DMS53 (cell line): Measurements from ENCODE around the gene CEP112.
"Not testable (repeated sequence)": the region's sequence is repeated elsewhere in the genome, so short reads cannot be mapped to it uniquely, and the experiment has no call there.

Source experiments
- DNase-seq: peaks from one replicate; lab custom pipeline; 2025; lab: John Stamatoyannopoulos, UW

Gene CEP112

DNA sequence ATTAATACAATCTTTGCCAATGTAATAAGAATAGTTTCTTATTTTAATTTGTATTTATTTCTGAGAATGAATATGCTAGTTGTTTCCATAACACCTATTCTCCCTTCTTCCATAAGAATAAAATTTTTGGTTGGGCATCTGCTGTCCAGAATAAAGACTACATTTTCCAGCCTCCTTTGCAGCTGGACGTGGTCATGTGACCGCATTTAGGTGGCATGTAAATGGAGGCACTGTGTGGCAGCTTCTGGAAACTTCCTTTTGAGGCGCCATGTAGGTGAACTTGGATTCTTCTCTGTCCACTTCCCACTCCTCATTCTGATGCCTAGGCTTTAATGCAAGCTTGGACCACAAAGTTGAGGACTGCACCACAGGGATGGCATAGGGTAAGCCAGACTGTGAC, 415.0 kb downstream of the CEP112 start:
- no peak for DNase-seq

DNA sequence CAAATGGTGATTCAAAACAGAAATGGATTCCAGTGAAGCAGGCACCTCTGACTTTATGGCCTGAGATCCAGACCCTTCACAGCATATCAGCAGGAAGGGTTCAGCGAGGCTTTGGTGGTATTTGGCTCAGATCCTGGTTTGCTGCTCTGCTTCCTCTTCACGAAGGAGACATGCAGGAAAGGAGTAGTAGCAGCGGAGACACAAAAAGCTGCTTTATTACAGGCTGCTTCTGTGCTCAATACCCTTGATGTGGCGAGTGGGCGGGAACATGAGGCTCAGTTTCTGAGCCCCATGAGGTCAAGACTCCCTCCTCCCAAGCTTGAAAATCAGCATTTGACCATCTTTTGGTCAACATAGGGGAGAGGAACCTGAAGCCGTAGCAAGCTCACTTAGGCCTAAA, 417.1 kb downstream of the CEP112 start:
- DNase-seq = no peak

DNA sequence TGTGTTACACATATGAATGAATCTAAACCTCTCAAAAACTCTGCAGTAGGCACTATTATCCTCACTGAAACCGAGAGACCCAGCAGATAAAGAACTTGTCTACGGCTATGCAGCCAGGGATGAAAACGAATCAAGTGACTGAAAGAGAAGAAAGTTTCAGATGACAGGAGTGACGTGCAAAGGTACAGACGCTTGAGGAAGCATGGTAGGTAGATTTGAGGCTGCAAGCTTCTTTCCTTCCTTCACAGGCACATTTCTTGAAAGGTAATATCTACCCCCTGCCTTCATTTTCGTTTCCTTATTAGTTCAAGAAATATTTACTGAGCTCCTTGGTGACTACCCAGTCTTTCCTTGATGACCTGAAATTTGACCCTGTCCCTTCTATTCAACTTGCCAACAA, 418.9 kb downstream of the CEP112 start:
- no peak for DNase-seq

DNA sequence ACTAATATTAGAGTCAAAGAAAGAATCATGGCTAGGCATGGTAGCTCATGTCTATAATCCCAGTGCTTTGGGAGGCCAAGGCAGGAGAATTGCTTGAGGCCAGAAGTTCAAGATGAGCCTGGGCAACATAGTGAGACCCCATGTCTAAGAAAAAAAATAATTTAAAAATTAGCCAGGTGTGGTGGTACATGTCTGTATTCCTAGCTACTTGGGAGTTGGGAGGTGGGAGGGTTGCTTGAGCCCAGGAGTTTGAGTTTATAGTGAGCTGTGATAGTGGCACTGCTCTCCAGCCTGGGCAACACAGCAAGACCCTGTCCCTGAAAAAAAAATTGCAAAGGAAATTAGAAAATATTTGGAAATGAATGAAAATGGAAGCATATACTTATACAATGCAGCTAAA, 420.2 kb downstream of the CEP112 start:
- no peak for DNase-seq

DNA sequence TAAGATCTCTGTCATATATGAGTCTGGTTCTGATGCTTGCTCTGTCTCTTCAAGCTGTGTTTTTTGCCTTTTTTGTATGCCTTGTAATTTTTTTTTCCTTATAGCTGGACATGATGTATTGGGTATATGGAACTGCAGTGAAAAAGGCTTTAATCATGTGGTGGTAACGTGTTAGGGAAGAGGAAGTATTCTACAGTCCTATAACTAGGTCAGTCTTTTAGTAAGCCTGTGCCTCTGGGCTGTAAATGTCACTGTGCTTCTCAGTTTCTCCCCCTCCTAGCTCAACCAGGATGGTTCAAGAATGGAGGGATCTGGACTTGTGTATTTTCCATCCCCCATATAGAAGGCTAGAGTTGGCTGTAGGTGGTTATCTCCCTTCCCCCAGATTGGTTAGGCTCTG, 428.1 kb downstream of the CEP112 start:
- DNase-seq = no peak

DNA sequence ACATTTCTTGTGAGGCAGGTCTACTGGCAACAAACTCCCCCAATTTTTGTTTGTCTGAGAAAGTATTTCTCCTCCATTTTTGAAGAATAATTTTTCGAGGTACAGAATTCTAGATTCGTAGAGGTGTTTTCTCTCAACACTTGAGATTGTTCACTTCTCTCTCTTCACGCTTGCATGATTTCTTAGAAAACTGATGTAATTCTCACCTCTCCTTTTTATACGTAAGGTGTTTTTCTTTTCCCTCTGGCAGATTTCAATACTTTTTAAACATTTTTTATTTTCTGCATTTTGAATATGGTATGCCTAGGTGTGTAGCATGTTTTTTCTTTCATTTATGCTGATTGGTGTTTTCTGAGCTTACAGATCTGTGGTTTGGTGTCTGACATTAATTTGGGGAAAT, 429.0 kb downstream of the CEP112 start:
- DNase-seq = no peak

DNA sequence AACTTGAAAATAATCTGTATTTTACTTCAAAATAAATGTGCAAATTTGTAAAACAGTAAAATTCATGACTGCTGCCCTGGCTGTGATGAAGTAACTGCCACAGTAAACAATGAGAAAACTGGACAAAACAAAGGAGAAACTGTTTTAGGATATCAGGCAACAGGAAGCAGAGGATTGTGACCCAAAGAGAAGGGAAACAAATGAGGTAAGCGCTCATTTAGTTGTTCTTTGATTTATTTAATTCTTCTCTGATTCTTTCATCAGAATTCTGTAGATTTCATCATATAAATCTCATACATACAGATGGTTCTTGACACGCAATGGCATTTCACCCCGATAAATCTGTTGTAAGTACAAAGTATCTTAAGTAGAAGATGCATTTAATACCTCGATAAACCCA, 432.4 kb downstream of the CEP112 start:
- DNase-seq = no peak

DNA sequence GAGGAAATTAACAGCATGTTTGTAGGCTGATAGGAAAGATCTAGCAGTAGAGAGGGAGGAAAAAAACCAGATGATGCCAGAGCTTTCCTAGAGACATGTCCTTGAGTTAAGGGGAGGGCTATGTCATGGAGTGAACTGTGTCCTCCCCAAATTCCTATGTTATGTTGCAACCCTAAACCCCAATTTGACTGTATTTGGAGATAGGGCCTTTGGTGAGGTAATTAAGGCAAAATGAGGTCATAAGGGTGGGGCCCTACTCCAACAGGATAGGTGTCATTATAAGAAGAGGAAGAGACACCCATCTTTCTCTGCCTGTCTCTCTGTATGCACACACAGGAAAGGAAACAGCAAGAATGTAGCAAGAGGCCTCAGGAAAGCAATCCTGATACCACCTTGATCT, 435.2 kb downstream of the CEP112 start:
- DNase-seq = no peak

DNA sequence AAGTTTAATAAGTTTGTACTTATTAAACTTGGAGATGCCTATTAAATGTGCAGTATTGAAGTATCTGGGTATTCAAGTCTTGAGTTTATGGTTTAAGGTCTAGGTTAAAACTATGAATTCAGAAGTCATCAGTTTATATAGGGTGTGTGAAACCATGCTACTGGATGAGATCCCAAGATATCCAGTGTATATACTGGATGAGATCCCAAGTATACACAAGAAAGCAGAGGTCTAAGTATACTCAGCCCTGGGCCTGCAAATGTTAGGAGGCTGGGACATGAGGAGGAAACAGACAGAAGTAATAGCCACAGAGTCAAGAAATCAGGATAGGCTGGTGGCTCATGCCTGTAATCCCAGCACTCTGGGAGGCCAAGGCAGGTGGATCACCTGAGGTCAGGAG, 436.1 kb downstream of the CEP112 start:
- no peak for DNase-seq

DNA sequence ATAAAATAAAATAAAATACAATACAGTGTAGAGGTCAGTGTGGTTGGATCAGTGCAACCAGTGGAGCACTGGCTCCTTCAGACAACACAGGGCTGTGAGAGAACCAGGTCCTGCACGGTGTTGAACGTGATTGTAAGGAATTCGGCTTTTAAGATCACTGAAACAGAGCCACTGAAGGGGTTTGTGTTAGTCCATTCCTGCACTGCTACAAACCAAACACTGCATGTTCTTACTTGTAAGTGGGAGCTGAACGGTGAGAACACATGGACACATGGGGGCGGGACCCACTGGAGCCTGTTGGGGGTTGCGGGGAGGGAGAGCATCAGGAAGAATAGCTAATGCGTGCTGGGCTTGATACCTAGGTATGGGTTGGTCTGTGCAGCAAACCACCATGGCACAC, 437.3 kb downstream of the CEP112 start:
- DNase-seq = no peak

DNA sequence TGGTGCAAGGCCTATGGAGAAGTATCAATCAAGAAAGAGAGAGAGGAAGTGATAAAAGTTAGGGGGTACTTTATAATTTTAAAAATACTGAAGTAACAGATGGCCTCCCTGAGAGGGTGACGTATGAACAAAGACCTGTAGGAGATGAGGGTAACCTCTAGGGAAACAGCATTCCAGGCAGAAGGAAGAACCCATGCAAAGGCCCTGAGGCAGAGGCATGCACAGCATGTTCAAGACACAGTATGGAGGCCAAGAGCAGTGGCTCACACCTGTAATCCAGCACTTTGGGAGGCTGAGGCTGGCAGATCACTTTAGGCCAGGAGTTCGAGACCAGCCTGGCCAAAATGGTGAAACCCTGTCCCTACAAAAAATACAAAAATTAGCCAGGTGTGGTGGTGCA, 437.9 kb downstream of the CEP112 start:
- no peak for DNase-seq

DNA sequence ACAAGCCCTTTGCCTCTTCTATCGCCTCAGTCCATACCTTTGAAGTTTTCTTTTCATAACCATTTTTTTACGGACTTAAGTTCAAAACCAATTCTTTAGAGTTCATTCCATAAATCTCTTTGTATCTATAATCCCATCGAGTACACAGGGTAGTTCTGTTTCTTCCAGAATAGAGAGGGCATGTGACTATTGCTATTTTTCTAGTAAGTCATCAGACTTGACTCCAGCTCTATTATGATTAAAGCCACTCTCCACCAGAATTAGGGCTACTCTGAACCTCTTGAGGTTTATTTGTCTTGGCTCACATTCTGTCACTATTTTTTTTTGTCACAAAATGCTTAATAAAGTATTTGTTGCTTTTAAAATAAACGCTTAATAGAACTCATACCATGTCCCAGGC, 438.6 kb downstream of the CEP112 start:
- peak; percentile 6 for DNase-seq

DNA sequence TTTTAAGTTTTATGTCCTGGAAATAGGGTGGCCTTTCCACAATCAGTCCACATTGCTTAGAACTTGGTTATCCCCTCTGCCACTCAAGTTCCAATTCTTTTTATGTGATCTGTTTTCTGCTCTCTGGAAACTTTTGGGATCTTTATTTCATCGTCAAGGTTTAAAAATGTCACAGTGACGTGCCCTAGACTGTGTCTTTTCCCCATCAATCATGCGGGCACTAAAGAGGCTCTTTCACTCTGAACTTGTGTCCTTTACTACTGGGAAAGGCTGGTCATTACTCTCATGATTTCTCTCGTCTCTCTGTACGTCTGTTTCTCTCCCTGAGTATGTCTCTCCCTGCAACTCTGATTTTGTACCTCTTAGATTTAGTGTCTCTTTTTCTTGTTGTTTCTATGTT, 440.7 kb downstream of the CEP112 start:
- no peak for DNase-seq

DNA sequence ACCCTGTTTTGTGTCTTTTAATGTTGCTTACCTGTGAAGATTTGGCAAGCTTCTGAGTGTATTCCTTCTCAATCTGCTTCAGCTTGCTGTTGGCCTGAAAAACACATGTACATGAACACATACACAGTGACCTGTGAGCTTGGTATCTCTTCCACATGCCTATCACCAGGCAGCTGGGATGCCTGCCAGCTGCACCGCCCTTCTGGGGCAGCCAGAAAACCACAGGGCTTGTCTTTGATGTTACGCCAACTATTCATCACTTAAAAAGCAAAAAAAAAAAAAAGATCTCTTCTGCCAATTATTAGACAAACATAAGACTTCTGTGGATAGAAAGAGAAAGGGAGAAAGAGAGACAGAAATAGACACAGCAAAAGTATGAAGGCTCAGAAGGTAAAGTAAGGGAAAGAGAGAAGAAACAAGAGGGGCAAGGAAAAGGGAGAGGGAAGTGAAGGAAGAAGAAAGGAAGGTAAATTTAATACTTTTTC, 441.3 kb downstream of the CEP112 start:
- peak; percentile 89 for DNase-seq

DNA sequence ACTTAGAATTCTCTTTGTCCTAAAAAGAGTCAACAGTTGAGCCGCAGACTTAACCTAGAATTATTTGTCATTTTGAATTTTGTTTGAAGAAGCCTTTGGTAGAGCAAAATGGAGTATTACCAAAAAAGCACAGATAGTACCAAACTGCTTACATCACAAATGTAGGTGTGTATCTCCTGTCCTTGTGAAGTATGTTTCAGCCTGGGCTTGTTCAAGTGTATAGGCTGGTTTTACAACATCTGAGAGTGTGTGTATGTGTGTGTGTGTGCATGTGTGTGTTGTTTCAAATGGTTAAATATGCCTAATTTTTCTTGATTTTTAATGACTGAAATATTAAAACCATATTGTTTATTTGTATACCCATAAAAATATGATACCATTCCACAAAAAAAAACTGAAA, 441.8 kb downstream of the CEP112 start:
- peak; percentile 52 for DNase-seq

DNA sequence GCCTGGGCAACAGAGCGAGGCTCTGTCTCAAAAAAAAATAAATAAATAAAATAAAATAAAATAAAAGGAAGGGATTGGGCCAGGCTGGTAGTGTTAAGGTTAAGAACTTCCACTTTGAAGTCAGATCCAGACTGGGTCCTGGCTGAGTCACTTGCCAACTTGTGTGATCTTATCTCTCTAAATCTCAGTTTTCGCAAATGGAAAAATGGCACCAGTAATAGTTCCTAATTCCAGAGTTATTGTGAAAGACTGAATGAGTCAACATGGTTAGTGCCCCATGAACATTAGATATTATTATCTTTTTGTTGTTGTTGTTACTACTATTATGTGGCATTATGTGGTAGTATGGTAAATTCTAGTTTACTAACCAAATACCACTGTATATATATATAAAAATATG, 442.5 kb downstream of the CEP112 start:
- no peak for DNase-seq

DNA sequence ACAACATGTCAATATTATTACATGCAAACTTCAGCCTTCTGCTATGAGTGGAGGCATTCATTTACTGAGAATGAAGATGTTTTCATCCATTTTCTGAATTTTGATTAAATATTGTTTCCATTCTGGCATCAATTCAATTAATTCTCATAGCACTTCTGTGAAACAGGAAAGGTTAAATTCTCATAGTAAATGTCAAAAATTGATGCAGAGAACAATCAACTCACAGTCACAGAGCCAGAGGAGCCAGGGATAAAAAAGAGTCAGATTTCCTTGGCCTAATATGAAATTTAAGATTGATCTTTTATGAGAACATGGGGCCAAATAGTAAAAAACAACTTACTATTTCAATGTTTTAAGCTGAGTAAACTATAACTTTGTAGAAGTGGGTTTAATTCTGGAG, 446.7 kb downstream of the CEP112 start:
- no peak for DNase-seq

DNA sequence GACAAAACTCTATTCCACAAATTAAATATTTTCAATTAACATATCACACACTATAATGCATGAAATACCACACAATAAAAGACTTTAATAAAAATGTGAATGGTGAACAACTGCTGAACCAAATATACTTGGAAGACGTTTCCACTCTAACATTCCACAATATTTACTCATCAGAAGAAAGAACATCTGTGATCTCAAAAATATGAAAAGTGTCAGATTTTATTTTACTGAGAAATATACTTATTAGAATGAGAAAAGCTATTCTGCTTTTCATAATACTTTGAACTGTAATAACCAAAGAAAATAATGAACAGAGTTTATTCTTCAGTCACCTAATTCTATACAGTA, 448.7 kb downstream of the CEP112 start:
- no peak for DNase-seq

DNA sequence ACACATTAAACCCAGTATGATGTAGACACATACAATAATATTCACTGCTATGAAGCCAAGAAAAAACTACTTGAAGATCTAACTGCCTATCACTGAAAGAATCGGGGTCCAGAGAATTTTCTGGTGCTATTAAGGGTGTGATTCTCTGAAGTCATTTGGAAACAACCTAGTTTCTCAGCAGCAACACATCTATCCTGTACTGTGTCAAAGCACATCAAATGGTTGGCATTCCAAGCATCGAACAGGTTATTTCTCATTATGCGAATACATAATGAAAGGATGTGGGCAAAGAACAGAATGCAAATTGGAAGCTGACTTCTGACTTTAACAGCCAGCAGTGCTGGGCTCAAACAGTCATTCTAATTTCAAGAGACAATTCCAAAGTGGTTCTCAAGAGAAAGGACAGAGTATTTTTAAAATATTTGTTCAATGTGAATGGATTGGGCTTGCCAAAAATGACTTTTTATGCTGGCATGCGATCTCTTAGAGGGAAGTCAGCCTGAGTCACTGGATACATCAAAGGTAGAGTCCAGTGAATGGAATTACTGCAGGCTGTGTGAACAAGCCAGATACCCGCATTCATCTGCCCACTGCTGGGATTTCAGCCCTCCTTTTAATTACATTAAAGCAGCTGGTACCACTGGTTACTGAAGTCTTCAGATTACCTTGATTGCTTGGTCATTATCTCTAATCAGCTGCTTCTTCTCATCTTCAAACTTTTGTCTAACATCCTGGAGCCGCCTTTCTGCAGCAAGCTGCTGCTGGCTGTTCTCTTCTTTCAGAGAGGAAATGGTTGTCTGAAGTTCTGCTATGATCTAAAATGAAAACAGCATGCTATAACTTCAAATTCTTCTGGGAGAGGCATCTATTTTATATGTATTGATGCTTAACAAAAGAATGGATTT, 449.3 kb downstream of the CEP112 start:
- no peak for DNase-seq

DNA sequence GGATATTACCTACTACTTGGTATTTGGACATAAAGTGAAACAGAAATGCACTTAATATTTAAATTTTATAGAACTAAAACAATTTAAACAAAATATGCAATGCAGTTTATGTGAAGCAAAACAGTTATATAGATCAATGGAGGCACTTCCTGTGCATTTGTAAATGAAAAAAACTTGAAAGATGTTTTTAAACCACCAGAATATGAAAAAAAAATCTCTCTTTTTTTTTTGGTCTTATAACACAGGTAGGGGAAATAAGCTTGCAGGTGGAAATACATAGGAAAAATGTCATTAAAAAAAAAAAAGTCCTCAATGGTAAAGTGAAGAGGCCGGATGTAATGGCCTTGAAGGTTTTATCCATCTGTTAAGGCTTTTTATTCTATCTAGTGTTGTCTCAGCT, 450.2 kb downstream of the CEP112 start:
- no peak for DNase-seq

DNA sequence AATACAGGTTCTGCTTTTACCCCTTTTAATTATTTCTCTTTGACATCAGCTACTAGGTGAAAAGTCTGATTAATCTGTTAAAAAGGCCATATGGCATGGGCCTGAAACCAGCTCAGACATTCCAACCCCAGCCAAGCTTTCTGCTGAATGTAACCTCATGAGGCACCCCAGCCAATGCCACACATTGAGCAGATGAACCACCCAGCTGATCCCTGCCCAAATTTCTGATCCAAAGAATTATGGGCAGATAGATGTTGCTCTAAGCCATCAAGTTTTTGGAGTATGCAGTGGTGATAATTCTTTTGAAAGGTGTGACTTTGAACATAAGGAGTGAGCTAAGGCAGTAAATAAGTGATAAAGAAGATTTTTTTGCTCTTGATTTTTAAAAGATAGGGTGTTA, 452.9 kb downstream of the CEP112 start:
- DNase-seq = no peak

DNA sequence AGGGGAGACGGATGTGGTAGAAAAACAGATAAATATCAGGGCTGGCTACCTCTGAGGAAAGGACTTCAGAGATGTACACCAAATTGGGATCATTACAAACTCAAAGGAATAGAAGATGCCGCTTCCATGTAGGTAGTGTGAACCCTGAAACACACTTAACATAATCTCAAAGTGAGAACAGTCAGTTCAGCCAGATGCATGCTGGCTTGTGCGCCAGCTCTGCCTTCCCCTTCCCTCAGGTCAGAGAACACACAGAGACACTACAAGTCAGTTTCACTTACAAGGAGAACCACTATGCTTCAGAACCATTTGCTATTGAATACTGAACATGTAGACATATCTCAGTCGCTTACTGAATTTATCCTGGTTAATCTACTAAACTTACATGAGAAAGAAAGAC, 454.5 kb downstream of the CEP112 start:
- DNase-seq = no peak

DNA sequence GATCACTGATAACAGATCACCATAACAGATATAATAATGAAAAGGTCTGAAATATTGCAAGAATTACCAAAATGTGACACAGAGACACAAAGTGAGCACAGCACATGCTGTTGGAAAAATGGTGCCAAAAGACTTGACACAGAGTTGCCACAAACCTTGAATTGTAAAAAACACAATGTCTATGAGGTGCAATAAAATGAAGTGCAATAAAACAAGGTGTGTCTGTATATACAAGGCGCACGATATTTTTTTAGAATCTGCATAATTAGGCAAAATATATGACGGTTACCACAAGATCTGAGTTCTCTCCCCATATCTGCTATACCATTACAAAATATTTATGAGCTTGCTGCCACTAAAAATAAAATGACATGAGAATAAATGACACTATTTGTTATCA, 458.6 kb downstream of the CEP112 start:
- no peak for DNase-seq

DNA sequence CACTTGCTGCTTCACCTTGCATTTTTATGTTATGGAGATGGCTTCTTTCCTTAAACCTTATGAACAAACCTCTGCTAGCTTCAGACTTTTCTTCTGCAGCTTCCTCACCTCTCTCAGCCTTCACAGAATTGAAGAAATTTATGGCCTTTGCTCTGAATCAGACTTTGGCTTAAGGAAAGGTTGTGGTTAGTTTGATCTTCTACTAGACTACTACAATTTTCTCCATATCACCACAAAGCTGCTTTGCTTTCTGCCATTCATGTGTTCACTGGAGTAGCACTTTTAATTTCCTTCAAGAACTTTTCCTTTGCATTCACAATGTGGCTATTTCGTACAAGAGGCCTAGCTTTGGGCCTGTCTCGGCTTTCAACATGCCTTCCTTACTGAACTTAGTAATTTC, 459.3 kb downstream of the CEP112 start:
- DNase-seq = not testable (repeated sequence)
